Measurements from ENCODE around the gene PDCD7.
"Not testable (repeated sequence)": the region's sequence is repeated elsewhere in the genome, so short reads cannot be mapped to it uniquely, and the experiment has no call there.

- not testable (repeated sequence) for TF ChIP-seq CTCF (IDR thresholded peaks at IDR 0.05); EP300 (IDR thresholded peaks at IDR 0.05; ENCODE audit: low read depth); POLR2A (IDR thresholded peaks at IDR 0.05); POLR2AphosphoS5 (IDR thresholded peaks at IDR 0.05)
Measured at GRCh38 chr15:65075607-65076395, 57.8 kb downstream of the PDCD7 start.

All from transverse colon (tissue), 4 donors.